HG03439 (cell line): ENCODE data around the gene SMG7.

Experiments
- ATAC-seq: cut with Tn5 transposase; IDR thresholded peaks from one replicate; pipeline ENCODE4 v1.9.1; 2021; ENCODE audit warnings: mild to moderate bottlenecking, moderate library complexity; ENCODE audit not compliant: unreplicated experiment

Gene SMG7

DNA sequence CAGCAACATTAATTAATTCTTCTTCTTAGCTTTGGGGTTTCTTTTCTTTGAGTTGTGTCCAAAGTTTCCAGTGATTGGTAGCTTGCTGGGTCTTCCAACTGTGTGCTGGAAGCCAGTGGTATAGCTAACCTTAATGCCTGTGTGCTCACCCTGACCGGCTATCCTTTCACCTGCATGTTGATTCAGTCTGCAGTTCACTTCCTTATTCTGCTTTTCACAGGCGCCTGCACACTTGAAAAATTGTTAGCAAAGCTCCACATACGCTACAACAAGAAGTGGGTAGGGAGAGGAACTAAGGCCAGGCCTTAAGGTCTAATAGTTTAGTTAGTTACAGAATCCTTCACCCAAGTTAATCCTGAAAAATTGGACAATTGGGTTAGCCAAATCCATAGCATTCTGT is 82.3 kb downstream of the SMG7 start:
- ATAC-seq: no peak

DNA sequence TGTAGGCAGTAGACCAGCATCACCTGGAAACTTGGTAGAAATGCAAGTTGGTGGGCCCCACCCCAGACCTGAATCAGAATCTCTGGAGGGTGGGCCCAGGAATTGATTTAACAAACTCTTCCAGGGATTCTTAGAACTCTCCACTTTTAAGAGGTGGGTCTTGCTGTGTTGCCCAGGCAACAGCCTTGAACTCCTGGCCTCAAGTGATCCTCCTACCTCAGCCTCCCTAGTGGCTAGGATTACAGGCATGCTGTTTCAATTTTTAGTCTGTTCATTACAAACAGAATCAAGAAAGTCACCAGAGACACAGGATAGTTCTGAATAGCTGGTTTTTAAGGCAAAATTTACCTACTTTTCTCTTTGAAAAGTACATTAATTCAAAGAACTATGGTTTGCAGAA is 86.8 kb downstream of the SMG7 start:
- ATAC-seq: no peak

DNA sequence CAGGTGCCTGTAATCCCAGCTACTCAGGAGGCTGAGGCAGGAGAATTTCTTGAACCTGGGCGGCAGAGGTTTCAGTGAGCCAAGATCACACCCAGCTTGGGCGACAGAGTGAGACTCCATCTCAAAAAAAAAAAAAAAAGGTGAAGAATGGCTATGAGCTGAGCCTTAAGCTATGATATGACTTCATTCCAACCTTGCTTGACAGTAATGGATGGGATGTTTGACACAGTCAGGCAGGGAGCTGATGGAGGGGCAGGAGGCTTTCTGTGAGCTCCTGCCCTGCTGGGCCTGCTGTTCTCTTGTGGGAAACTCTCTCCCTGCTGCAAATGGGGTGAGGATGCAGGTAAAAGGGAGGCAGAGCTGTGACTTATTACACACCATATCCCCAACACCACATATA is 90.4 kb downstream of the SMG7 start:
- ATAC-seq: no peak

DNA sequence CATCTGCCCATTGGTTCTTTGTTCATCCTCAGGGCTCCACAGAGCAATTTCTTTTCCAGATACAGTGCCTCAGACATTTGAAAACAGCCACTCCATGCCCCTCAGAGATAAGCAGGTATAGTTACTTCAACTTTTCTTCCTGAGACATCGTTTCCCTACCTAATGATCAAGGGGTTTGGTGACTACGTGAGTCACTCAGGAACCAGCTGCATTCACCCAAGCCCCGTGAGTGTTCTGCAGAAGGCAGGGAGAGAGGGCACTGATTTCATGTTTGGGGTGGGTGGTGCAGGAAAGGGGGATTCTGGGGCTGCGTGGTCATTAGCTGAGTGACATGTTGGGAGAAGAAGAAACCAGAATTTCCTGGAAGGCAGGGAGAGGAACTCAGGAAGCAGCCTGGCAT is 93.0 kb downstream of the SMG7 start:
- no peak for ATAC-seq

DNA sequence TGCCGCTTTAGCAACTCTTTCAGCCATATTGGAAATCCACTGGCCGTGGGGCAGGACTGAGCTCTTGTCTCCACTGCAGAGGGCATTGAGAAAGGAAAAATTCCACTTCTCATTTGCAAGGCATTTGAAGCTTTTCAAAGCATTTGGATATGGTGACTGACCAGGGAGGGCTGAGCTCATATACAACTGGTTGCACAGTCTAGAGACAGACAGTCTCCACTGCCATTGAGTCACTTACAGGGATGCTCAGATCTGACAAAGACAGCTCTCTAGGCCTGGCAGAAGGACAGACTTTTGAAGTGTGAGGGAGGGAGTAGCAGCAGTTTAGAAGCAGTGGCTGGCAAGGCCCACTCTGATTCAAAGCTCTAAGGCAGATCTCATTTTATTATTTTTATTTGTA is 93.7 kb downstream of the SMG7 start:
- ATAC-seq: no peak

DNA sequence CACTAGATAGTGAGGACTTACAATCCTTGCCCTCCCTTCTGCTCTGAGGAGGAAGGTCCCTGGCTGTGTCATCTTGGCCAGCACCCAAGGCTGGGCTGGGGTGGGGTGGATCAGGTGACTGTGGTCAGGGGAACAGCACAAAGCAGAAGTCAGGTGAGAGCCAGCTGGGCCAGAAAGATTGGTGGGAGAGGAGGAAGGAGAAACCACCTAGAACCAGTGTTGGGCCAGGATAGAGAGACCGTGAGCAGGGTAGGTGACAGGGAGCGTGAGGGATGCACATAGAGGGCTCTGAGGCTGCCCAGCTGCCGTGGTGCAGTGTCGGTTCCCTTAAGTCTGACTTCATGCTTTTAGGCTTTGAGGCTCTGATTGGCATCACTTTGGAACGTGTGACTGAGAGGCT is 95.3 kb downstream of the SMG7 start:
- ATAC-seq: no peak

DNA sequence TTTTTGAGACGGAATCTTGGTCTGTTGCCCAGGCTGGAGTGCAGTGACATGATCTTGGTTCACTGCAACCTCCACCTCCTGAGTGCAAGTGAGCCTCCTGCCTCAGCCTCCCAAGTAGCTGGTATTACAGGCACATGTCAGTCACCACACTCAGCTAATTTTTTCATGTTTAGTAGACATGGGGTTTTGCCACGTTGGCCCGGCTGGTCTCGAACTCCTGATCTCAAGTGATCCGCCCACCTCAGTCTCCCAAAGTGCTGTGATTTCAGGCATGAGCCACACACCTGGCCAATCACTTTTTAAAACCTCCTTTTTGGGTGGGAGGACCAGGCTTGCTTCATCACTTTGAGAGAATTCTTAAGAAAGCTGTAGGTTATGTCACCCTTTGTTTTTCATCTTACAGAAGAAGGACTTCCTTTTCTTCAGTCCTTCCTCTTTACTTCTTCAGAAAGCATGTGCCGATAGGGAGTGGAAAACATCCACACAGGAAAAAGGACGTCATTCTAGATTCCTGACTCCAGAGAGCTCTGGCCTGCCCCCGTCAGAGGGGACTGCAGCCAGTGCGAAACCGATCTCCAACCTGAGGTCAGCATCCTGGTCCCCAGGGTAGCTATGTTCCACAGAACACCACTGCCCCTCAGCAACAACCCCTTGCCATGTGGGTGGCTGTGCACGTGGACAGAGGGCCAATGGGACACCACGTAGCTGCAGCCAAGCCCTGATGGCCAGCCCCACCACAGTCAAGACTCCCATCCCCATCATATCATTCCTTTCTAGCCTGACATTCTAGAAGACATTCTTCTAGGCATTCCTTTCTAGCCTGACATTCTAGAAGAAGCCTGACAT is 96.1 kb downstream of the SMG7 start:
- no peak for ATAC-seq

DNA sequence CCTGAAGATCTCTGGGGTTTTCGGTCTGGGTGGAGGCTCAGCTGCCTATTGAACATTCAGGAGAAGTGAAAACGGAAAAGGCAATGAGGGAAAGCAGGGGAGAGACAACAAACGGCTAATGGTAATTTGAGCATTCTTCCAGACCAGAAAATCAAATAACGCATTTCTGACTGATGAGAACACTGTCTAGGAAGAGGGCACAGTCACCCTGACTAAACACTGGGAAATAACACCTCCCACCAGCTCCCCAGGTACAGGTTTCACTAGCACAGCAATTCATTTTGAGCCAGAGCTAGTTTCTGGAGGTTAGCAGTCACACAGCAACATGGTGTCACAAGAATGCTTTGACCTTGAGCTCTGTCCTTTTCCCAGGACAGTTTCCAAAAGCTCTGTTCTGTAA is 96.8 kb downstream of the SMG7 start:
- no peak for ATAC-seq

DNA sequence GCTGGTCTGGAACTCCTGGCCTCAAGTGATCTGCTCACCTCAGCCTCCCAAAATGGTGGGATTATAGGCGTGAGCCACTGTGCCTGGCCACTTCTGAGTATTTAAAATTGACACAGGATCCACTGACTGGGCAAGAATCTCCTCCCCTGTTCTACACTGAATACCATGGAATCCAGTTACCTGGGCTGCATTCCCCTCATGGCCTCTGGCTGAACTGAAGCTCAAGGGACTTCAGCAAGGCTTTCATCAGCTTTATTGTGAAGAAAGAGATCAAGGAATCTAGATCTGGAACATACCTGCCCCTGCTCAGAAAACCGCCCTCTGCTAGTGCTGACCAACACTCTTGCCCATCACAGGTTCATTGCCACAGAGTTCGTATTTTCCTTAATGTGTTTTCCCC is 97.5 kb downstream of the SMG7 start:
- ATAC-seq: no peak

DNA sequence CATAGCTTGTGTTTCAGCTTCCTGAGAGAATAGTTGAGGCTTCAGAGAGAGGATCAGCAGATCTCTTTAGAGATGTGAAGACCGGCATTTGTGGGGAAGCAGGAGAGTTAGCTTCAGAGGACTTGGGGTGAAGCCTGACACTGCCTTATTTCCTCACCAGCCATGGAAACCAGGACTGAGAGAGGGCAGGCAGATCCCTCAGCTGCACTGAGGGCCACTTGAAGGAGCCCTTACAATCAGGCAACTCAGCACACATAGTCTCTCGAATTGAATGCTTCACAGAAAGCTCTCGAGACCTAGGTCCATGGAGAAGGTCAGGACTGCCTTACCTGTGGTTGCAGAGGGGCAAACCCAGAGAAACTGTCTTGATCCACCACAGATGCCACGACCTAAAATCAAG is 98.2 kb downstream of the SMG7 start:
- ATAC-seq: no peak

DNA sequence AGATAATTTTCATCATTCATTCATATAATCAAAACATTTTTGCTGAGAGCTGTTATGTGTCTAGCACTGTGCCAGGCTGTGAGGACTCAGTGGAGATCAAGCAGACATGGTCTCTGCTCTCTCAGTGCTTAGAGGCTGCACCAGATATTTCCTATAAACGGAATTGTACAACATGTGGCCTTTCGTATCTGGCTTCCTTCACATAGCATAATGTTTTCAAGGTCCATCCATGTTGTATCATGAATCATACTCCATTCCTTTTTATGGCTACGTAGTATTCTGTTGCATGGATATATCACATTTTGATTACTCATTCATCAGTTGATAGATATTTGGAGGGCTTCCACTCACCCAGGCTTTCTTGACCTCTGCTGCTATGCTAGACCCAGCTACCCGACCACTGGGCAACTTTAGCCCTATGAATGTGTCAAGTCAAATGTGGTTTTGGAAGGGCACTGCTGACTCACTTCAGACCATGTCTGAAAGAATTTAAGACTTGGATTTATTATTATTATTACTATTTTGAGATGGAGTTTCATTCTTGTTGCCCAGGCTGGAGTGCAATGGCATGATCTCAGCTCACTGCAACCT is 99.5 kb downstream of the SMG7 start:
- no peak for ATAC-seq

DNA sequence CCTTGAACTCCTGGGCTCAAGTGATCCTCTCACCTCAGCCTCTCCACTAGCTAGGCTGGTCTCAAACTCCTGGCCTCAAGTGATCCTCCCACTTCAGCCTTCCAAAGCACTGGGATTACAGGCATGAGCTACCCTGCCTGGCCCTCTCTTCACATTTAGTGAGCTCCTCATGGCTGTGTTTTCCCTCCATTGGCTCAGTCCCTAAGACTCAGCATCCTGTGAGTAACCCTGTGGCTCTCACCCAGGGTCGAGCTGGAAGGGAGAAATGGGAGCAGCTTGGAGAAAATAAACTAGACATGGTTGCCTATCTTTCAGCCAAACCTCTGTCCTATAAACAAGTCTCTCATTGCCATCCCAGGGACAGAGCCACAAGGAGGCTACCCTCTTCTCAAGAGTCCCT is 100.4 kb downstream of the SMG7 start:
- ATAC-seq: no peak

DNA sequence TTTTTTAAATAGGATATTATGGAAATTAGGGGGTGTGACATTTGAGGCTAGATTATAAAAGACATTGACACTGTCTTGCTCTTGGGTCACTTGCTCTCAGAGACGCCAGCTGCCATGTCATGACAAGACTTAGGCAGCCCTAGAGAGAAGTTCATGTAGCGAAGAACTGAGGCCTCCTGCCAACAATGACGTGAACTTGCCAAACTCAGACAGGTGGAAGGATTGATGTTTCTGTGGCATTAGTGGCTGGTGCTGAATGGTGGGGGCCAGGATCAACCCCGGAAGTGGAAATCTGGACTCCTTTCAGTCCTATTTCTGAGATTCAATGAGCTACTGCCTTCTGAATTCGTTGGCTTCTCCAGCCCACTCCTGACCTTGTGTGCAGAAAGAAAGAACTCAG is 103.3 kb downstream of the SMG7 start:
- no peak for ATAC-seq

DNA sequence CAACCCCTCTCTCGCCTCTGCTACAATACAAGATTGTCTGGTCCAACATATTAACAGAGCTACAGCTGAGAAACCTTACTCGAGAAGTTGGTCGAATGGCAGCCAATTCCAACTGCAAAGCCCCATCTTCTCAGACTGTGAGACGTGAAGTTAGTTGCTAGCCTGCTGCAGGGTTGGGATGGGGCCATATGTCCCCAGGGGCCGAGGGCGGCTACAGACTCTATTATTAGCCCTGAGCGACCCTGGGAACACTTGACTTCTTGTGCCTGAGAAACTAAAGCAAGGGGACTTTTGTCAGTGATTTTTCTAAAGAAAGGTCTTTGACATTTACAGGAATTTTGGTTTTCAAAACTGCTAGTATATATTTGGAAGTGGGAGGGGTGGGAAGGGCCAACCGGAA is 104.2 kb downstream of the SMG7 start:
- ATAC-seq: no peak

DNA sequence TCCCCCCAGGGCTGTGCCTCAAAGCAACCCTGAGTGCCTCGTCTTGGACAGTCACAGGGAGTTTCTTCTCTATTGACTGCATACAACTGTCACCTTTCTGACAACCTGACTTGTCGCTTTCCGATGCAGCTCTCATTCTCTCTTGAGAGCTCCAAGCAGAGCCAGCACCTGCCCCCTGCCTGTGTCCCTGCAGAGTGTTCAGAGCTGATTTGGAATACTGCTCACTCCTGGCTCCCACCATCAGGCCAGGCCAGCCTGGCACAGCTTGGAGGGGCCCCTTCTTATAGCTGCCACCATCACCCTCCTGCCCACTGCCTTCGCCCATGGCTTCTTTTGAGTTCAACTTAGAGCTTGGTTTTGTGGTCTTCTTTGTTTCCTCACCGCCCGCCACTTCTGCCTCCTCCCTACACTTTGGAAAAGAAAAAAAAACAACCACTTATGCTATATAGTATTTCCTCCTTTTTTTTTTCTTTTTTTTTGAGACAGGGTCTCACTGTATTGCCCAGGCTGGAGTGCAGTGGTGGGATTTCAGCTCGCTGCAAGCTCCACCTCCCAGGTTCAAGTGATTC is 105.7 kb downstream of the SMG7 start:
- no peak for ATAC-seq

DNA sequence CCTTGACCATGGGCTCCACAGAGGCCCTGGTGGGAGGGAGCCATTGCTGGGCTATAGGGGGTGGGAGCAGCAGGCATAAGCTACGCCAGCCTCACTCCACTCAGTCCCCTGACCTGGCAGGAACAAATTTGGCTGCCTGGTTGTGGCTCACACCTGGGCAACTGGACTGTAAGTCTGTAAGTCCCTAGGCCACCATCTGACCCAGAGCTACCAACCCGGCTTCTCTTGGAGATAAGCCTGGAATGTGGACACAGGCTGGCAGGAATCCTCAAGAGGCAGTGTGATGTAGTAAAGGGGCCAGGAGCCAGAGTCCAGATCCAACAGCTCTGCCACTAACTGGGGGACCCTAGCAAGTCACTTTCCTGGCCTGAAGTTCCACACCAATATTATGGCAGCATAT is 106.6 kb downstream of the SMG7 start:
- ATAC-seq: no peak

DNA sequence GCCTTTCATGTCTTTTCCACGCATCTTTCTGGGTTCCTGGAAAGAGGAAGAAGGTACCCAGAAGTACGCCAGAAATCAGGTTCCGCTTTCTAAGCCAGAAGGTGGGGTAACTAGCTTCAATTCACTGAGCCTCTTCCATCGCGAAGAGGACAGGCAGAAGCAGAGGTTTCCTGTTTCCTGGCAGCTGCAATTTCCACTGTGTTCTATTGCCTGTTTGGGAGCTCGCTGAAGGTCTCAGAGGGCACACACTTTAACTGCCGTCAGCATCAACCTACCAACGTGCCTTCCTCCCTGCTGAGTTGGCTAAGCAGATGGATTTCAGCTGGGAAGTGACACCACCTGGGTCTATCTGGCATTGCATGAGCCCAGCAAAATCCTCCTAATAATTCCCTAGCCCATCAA is 108.0 kb downstream of the SMG7 start:
- no peak for ATAC-seq

DNA sequence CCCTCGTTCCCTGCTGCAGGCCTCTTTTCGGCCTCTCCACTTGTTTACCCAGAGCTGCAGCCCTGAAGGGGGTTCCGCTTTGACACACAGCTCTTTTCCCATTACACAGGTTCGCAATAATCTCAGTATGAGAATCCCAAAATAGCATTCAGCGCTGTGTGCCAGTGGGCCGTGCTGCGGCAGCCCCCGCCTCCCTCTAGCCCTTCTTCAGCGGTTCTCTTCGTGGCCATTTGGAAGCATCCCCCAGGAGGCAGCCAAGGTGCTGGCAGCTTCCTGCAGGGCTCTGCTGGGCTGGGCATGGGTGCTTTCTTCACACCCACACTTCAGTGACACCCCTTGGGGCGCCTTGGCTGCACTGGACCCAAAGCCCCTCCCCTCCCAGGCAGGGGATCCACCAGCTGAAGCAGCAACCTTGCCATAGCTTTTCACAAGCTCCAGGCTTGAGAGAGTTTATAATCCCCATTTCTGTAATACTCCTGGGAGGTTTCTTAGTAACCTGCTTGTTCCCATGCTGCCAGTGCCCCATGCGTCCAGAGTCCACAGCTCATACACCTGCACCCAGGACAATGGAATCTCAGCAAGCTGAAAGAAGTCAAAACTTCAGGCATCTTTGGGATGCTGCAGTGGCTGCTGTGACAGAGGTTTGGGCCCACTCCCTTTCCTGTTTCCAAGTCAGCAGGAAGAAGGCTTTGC is 109.9 kb downstream of the SMG7 start:
- no peak for ATAC-seq

DNA sequence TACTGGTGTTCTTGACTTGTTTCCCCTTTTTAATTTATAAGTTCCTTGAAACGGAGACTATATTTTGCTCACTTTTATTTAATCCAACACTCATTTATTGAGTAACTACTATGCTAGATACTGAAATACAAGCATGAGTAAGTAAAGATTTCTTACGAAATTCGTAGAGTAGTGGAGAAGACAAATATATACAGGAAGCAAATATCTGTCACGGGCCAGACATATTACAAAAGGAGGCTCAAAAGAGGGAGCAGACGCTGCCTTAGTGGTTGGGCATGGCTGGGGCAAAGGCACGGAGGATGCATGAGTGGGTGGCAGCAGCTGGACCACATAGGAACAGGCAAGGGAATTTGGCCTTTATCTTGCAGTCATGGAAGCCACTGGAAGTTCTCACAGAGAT is 111.2 kb downstream of the SMG7 start:
- no peak for ATAC-seq

DNA sequence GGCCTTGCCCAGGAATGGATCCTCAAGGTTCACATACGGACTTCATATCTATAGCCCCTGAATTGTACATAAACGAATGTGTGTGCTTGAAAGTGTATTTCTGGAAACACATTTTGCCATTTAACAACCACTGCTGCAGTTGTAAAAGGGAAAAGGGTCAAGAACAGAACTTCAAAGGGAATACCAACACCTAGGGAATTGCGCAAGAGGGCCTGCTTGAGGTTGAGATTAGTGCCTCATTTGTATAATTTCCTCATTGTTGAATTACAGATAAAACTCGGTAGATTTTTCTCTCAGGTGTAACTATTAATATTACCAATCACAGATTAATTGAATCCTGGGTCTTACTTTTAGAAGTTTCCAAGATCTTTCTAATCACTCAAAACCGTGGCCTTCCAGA is 111.8 kb downstream of the SMG7 start:
- ATAC-seq: no peak

DNA sequence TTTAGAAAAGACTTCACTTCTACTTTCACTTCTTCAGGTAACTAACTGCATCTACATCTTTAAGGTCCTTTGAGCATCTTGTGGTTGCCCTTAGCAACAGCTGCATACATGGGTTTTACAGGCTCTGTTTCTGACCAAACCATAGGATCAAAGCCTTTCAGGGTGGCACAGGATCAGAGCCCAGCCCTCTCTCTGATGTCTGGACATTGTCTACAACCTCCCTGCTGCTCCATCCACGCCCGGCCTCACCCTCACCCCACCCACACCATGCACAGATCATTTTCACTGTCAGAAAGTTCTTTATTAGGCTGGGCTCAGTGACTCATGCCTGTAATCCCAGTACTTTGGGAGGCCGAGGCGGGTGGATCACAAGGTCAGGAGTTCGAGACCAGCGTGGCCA is 112.7 kb downstream of the SMG7 start:
- ATAC-seq: no peak

DNA sequence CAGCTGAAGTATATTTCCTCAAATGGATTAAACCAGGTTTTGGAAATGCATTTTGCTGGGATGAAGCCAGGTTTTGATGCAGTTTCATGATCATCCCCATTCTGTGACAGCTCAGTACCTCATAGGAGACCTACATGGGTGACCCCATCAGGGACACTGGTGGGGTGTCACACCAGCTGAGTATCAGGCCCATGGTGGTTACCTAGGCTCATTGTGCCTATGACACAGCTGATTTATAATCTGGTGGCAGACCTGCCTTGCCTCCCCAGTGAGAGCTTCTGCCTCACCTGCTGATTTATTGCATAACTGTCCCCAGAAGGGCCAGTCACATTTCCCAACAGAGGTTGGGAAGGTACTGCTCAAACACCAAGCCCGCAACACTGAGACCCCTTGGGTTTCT is 114.2 kb downstream of the SMG7 start:
- no peak for ATAC-seq
